GM19035 (cell line): ENCODE data around the gene TYK2.

ENCODE experiments used
- ATAC-seq: cut with Tn5 transposase; IDR thresholded peaks from one replicate; pipeline ENCODE4 v1.9.1; 2021; ENCODE audit not compliant: unreplicated experiment

The TYK2 gene

DNA sequence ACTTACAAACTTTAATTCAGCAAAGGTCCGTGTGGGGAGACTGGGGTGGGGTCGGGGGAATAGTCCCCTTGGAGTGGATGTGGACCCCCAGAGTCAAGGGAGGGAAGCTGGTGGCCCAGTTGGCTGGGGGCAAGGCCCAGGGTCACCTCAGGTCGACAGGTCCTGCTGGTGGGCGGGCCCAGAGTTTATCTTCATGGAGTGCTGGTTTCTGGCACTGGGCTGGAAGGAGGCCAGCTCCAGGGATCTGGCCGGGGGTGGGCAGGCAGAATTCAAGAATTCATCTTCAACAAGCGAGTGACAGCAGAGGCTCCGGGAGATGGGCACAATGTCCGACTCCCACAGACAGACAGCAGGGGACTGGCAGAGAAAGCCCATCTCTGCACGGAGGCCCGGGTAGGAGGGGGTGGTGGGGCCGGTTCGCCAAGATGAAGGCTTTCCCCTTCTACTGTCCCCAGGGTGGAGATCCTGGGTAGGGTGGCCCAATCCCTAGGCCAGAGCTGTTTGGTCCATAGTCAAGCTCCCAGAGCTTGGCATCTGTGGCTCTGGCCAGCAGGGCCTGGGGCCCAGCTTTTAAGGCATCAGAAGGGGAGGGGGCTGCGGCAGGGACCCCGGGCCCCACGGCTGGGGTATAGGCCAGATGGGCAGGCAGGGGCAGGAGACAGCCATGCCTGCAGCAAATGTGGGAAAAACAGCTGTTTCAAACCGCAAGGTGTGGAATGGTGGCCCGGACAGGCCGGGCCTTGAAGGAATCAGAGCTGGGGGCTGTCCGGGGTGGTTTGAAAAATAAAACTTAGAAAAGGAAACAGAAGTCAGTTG, 63.9 kb downstream of the TYK2 start:
- no peak for ATAC-seq

DNA sequence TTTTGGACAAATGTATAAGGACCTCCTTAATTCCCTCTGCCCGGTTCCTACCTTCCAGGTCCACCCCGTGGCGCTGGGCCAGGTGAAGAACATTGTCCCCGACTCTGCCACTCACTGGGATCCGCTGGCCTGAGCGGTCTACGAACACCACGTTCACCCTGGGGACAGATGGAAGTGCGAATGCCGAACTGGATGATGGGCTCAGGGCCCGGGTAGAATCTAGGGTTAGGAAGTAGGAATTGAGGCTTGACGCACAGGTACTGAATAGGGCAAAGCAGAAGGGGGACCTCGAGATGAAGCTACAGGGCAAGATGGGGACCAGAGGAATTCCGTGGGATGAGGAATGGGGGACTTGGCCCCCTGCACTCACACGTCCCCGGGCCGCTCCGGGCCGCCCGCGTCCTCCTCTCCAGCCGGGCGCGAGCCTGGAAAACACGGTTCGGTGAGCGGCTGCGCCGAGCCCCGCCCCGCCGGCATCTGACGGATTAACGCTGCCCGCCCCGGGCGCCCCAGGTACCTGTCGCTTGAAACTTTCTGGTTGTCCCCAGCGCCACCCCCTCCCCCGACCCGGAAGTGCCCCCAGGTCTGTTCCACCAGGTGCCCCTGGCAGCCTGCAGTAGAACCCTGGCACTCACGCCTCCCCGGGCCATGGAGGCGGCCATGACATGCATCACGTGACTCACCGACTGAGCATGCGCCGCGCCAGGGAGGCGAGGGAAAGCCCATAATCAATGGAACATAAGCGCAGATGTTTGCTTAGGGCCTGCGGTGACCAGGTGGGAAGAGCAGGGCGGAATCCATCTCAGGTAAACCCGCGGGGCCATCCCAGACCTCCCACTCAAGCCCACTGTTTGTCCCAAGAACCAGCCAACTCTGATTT, 64.8 kb downstream of the TYK2 start, which contains the start of gene FDX2:
Gene FDX2 (minus strand): TSS at position 681 of the 880 bp plus-strand sequence. CDS start 19 bp downstream, at position 662.
- ATAC-seq = peak; percentile 83

DNA sequence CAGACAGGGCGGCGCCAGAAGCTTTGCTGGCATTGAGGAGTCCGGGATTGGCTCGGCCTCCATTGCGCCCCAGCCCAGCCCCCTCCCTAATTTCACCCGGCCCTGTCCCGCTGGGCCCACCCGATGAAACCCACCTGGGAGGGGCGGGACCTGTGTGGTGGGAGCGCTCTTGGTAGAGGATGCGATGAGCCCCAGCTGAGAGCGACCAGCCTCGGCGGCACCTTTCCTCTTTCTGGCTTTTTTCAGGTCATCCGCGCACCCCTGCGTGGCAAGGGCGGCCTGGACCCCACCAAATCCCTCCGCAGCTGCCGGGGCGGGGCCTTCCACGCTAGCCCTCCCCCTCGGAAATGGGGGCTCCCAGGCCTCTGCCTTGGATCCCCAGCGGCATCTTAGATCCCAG, 70.9 kb downstream of the TYK2 start, which contains the start of gene ZGLP1:
Gene ZGLP1 (minus strand): TSS at position 393 of the 400 bp plus-strand sequence.
- no peak for ATAC-seq

GRCh38 chr19:10306327-10306726, 74.0 kb downstream of the TYK2 start:
- no peak for ATAC-seq

GRCh38 chr19:10305139-10305806, 75.1 kb downstream of the TYK2 start:
- ATAC-seq = no peak
